Aorta (tissue), 5 donors: Measurements from ENCODE around the gene CGB5. TPM values are rescaled to one million over a fixed set of nuclear protein-coding genes. Genes with fewer than 3 reads are reported as not detected.
A peak's percentile ranks its signal among the peaks of the same experiment; 100 is the strongest.
"Not testable (repeated sequence)": the region's sequence is repeated elsewhere in the genome, so short reads cannot be mapped to it uniquely, and the experiment has no call there.

ENCODE experiments used
- ATAC-seq: fragments of 200-7000 bp; cut with Tn5 transposase; one replicate; pipeline ENCODE4 v1.9.1; 2022; ENCODE audit warnings: moderate library complexity; ENCODE audit not compliant: low FRiP score
- DNase-seq, 2 donors: peaks; one replicate each; pipeline ENCODE4 v3.0.0-alpha.2; 2020
- H3K27ac ChIP-seq, 2 donors: one replicate each; pipeline ENCODE4 v1.5.1; 2013; ENCODE audit warnings: low read length in 2 of 2, mild to moderate bottlenecking in 2 of 2, moderate library complexity in 2 of 2, control low read depth in 1 of 2, inconsistent platforms in 1 of 2, low read depth in 1 of 2
- H3K27me3 ChIP-seq, 2 donors: one replicate each; pipeline ENCODE4 v1.6.1; 2013; ENCODE audit warnings: control low read depth in 1 of 2, low read length in 1 of 2, mild to moderate bottlenecking in 1 of 2, moderate library complexity in 1 of 2; ENCODE audit not compliant: insufficient read depth in 2 of 2, control insufficient read depth in 1 of 2
- H3K36me3 ChIP-seq, 2 donors: one replicate each; pipeline ENCODE4 v1.6.1; 2013; ENCODE audit warnings: control low read depth in 1 of 2, low read length in 1 of 2, mild to moderate bottlenecking in 1 of 2; ENCODE audit not compliant: insufficient read depth in 2 of 2, control insufficient read depth in 1 of 2
- H3K4me1 ChIP-seq, 2 donors: one replicate each; pipeline ENCODE4 v1.6.1; 2013; ENCODE audit warnings: low read length in 2 of 2, control low read depth in 1 of 2, mild to moderate bottlenecking in 1 of 2, moderate library complexity in 1 of 2; ENCODE audit not compliant: insufficient read depth in 2 of 2, control insufficient read depth in 1 of 2
- H3K4me3 ChIP-seq, 2 donors: one replicate each; pipeline ENCODE4 v1.5.1; 2013; ENCODE audit warnings: low read length in 2 of 2, control low read depth in 1 of 2, mild to moderate bottlenecking in 1 of 2
- H3K9me3 ChIP-seq: one replicate; pipeline ENCODE4 v1.6.1; 2013; ENCODE audit warnings: mild to moderate bottlenecking, low read length; ENCODE audit not compliant: control insufficient read depth
- WGBS, 2 donors: extraction: QIAGEN DNeasy Blood & Tissue Kit; methylation state at CpG; one replicate each; pipeline ENCODE4 v1.1.7; 2013; 5-methylcytosine and 5-hydroxymethylcytosine counted together
- intact Hi-C, 2 donors: fragments of 100-400 bp; cut with DNase I; formaldehyde crosslinking; loops; one replicate each; pipeline versions ENCODE4 v1.14.2 to v1.15.0; 2022
- polyA plus RNA-seq, 2 donors: library from polyadenylated mRNA; stranded (reverse); fragments of 200-250 nt; gene quantifications; one replicate each; pipeline ENCODE4 v1.2.3, GENCODE V29; 2013
- total RNA-seq, 2 donors: library from RNA; stranded (reverse); fragmentation: NEBNext Ultra II Directional; extraction: Animal tissue kit (Norgen Biotek cat#: 25700); gene quantifications; one replicate each; pipeline ENCODE4 v1.2.1, GENCODE V29; 2021
- donor health status: healthy with polysubstance abuse.
- donor health status: Bipolar disorder and iron deficiency.
- donor health status: DM: no; HTN: no; CAD: no.
- donor health status: DM: no; HTN: no; CAD: no.
- donor health status: DM: yes; HTN: yes; CAD: no.

CGB5 gene
- total and polyA plus RNA-seq, 4 donors, result not detected

DNA sequence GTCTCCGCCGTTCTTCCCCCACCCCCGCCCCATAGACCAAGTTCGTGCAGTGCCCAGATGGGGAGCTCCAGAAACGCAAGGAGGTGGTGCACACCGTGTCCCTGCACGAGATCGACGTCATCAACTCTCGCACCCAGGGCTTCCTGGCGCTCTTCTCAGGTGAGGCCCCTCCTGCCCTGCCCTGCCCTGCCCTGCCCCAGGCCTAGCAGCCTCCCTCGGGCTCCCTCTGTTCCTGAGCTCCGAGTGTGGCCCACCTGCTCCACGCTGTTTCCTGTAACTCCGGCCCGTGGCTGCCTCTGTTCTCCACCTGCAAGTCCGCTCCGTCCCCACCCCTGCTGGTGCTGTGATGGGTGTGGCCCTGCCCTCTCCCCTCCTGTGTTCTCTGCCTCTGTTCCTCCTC is 33.2 kb upstream of the CGB5 start:
- Histone ChIP-seq H3K36me3 (peaks cover 0 to 2% of the 10 kb centered on the region in 2 donors), H3K27me3 (no peaks in the 10 kb centered on the region), H3K27ac (no peak overlapping the region), H3K4me1 (no peaks in the 10 kb centered on the region), H3K9me3 (no peaks in the 10 kb centered on the region), H3K4me3 (no peak overlapping the region)
- ATAC-seq (no peak), DNase-seq (no peak)
- WGBS, 2 donors, result 89% methylated on average over 18 of the region's 18 CpGs
- intact Hi-C loops, result no loop called here

- no peak for DNase-seq
- intact Hi-C loops, result no loop called here
- Histone ChIP-seq H3K36me3 (peaks cover 0 to 2% of the 10 kb centered on the region in 2 donors), H3K4me1 (no peaks in the 10 kb centered on the region), H3K27ac (no peak overlapping the region), H3K27me3 (no peaks in the 10 kb centered on the region), H3K4me3 (no peak overlapping the region), H3K9me3 (no peaks in the 10 kb centered on the region)
- WGBS, 2 donors, result 88 to 89% methylated on average over 17 of the region's 17 CpGs
- ATAC-seq, result no peak
Measured at GRCh38 chr19:49011194-49011593, 32.5 kb upstream of the CGB5 start.

DNA sequence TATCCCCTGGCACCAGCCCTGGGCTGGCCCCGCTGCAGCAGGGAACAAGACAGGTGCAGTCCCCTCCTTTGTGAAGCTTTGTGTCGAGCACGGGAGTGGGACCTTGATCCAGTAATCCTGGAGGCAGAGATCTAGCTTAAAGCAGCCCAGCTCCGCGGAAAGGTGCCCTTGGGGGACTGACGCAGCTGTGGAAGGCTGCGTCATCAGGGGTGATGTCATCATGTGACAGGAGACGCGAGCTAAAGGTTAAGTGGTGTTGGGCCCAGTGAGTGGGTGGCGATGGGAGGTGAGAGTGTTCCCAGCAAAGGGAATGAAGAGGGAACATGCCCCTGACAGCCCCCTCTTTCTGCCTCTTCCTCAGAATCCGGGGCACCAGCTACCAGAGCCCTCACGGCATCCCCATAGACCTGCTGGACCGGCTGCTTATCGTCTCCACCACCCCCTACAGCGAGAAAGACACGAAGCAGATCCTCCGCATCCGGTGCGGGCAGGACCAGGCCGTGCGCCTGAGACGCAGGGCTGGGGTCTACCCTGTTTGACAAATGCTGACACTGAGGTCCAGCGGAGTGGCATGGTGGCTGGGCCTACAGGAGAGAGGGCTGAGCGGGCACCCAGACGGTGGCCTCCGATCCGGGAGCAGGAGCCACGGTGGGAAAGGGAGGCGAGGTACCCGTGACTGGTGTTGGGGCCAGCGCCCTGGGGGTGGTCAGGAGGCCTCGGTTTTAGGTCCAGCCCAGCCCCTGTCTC is 29.4 kb upstream of the CGB5 start:
- Histone ChIP-seq H3K9me3 (no peaks in the 10 kb centered on the region), H3K36me3 (no peaks in the 10 kb centered on the region), H3K27me3 (no peaks in the 10 kb centered on the region), H3K4me1 (no peaks in the 10 kb centered on the region), H3K27ac (no peak overlapping the region), H3K4me3 (no peak overlapping the region)
- intact Hi-C loops, result no loop called here
- no peak for ATAC-seq
- 92 to 94% methylated on average over 32 of the region's 32 CpGs for WGBS, 2 donors
- DNase-seq, result no peak

DNA sequence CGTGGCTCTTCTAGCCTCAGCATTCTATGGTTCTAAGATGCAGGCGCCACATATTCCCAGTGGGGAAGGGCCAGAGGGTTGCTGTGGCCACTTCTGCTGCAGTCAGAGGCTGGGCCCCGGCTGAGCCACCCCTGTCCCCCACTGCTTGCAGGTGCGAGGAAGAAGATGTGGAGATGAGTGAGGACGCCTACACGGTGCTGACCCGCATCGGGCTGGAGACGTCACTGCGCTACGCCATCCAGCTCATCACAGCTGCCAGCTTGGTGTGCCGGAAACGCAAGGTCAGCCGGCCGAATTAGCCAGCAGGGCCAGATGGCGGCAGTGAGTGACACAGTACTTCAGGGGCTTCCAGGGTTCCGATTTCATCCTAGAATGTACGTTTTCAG is 28.8 kb upstream of the CGB5 start:
- Histone ChIP-seq H3K4me3 (no peak overlapping the region), H3K36me3 (no peaks in the 10 kb centered on the region), H3K4me1 (no peaks in the 10 kb centered on the region), H3K27ac (no peak overlapping the region), H3K27me3 (no peaks in the 10 kb centered on the region), H3K9me3 (no peaks in the 10 kb centered on the region)
- intact Hi-C loops, result no loop called here
- no peak for DNase-seq
- no peak for ATAC-seq
- WGBS, 2 donors, result 91% methylated on average over 18 of the region's 18 CpGs

GRCh38 chr19:49016067-49016839 is 27.4 kb upstream of the CGB5 start:
- WGBS, 2 donors, result 91 to 94% methylated on average over 22 to 29 of the region's 29 CpGs
- intact Hi-C loops, result no loop called here
- Histone ChIP-seq H3K36me3 (no peaks in the 10 kb centered on the region), H3K27ac (no peak overlapping the region), H3K4me3 (no peak overlapping the region), H3K9me3 (no peaks in the 10 kb centered on the region), H3K27me3 (no peaks in the 10 kb centered on the region), H3K4me1 (no peaks in the 10 kb centered on the region)
- no peak for DNase-seq
- ATAC-seq, result no peak

GRCh38 chr19:49017041-49017665 is 26.5 kb upstream of the CGB5 start, which contains the start of gene LHB:
Gene LHB (minus strand): TSS chr19:49017091. CDS start chr19:49017081, 10 bp downstream.
- no peaks in the 10 kb centered on the region for H3K36me3 ChIP-seq
- H3K9me3 ChIP-seq, result no peaks in the 10 kb centered on the region
- no peak for DNase-seq
- ATAC-seq, result no peak
- H3K4me3 ChIP-seq, result peak within 1 kb of the TSS; percentile 5 to 28
- no peak within 1 kb of the TSS for H3K27ac ChIP-seq
- no peaks in the 10 kb centered on the region for H3K27me3 ChIP-seq
- intact Hi-C loops, result no loop called here
- WGBS, 2 donors, result 73 to 76% methylated on average over 17 of the region's 17 CpGs
- no peaks in the 10 kb centered on the region for H3K4me1 ChIP-seq

GRCh38 chr19:49017666-49018351 is 25.8 kb upstream of the CGB5 start:
- ATAC-seq (peak; percentile 37), DNase-seq (peak; percentile 67 to 86)
- peak overlapping the region; percentile 5 to 28 for H3K4me3 ChIP-seq
- WGBS, 2 donors, result 1% methylated on average over 62 of the region's 62 CpGs
- H3K36me3 ChIP-seq, result no peaks in the 10 kb centered on the region
- H3K27me3 ChIP-seq, result no peaks in the 10 kb centered on the region
- no peaks in the 10 kb centered on the region for H3K4me1 ChIP-seq
- H3K9me3 ChIP-seq, result no peaks in the 10 kb centered on the region
- no peak overlapping the region for H3K27ac ChIP-seq
- intact Hi-C loops, result no loop called here

DNA sequence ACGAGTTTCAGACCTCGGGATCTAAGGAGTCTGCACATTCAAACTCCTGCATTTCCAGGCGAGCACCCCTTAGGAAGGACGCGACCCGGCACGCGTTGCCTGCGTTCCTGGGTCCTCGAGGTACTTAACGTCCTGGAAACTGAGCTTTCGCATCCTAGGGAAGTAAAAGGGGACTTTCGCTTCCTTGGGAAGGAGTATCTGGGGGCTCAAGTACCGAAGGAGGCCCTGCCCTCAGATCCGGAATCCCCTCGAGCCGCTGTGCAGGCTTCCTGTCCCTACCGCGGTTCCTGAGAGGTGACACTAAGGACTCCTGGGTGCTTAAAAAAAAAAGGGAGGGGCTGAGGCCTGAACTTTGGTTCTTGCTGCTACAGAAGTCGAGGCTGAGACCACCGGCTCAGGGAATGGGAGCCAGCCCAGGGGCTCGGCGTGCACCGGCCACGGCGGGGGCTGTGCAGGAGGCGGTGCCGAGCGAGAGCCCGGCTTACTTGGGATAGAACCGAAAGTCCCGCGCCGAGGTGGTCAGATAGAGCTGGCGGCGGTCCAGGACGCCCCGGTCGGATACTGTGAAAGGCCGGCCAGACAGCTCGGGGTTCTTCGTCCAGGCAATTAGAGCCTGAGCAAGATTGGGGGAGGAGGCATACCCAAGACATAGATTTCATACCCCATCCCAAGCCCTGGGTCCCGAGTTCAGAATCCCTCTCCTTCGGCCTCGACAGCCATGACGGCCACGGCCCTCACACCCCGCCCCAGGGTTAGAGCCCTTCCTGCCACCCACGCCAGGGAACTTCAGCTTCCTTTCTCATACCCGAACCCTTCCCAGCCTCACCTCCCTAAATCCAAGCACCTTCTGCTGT is 25.0 kb upstream of the CGB5 start:
- intact Hi-C loops, H3K9me3 ChIP-seq, H3K27me3 ChIP-seq, H3K36me3 ChIP-seq, H3K4me1 ChIP-seq, H3K27ac ChIP-seq: not testable (repeated sequence)
- peak; percentile 8 for ATAC-seq
- WGBS, 2 donors, result 3 to 4% methylated on average over 41 to 50 of the region's 50 CpGs
- H3K4me3 ChIP-seq, result peak overlapping the region in 1 of 2 donors; percentile 5
- DNase-seq, result peak in 1 of 2 donors; percentile 81
